GM06990 (cell line): ENCODE data around the gene SIM2.

Experiments used
- DNase-seq: peaks from one replicate; pipeline ENCODE4 v3.0.0-alpha.2; 2011; ENCODE audit not compliant: insufficient read length; ENCODE audit errors: extremely low read depth
- H3K27me3 ChIP-seq: replicated peaks from 2 replicates; pipeline ENCODE4 v1.6.0; 2011; ENCODE audit warnings: low read length; ENCODE audit not compliant: control insufficient read depth, insufficient read depth
- H3K36me3 ChIP-seq: 2 replicates; pipeline ENCODE4 v1.5.1; 2011; ENCODE audit warnings: low read length; ENCODE audit not compliant: control insufficient read depth, insufficient read depth
- H3K4me3 ChIP-seq: replicated peaks from 2 replicates; pipeline ENCODE4 v1.5.1; 2011; ENCODE audit warnings: low read depth, mild to moderate bottlenecking, control low read depth, low read length
- TF ChIP-seq, protein P1 (sequence below): IDR thresholded peaks from 2 replicates; pipeline ENCODE4 v1.5.1; 2011; ENCODE audit warnings: low read length, control low read depth, mild to moderate bottlenecking, inconsistent platforms; ENCODE audit not compliant: insufficient read depth, poor library complexity, severe bottlenecking

The SIM2 gene

DNA sequence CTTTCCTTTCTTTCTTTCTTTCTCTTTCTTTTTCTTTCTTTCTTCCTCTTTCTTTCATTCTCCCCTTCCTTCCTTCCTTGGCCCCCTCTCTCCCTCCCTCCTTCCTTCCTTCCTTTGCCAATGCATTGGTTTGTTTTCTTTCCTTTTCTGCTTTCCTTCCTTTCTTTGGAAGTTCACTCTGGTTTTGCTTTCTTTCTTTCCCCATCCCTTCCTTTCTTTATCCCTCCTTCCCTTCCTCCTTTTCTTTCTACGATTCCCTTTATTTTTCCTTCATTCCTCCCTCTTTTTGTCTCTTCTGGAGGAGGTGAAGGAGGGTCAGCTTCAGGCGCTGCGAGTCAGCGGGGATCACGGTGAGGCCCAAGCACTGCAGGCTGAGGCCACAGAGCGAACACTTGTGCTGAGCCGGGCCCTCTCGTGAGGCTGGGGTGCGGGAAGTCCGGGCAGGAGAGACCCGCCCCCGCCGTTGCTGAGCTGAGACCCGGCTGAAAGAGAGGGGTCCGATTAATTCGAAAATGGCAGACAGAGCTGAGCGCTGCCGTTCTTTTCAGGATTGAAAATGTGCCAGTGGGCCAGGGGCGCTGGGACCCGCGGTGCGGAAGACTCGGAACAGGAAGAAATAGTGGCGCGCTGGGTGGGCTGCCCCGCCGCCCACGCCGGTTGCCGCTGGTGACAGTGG lies 1.5 kb downstream of the SIM2 start:
- no peaks in the 10 kb centered on the region for H3K36me3 ChIP-seq
- no peak overlapping the region for H3K4me3 ChIP-seq
- H3K27me3 ChIP-seq = peaks cover 11% of the 10 kb centered on the region
- TF ChIP-seq, protein P1, sequence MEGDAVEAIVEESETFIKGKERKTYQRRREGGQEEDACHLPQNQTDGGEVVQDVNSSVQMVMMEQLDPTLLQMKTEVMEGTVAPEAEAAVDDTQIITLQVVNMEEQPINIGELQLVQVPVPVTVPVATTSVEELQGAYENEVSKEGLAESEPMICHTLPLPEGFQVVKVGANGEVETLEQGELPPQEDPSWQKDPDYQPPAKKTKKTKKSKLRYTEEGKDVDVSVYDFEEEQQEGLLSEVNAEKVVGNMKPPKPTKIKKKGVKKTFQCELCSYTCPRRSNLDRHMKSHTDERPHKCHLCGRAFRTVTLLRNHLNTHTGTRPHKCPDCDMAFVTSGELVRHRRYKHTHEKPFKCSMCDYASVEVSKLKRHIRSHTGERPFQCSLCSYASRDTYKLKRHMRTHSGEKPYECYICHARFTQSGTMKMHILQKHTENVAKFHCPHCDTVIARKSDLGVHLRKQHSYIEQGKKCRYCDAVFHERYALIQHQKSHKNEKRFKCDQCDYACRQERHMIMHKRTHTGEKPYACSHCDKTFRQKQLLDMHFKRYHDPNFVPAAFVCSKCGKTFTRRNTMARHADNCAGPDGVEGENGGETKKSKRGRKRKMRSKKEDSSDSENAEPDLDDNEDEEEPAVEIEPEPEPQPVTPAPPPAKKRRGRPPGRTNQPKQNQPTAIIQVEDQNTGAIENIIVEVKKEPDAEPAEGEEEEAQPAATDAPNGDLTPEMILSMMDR = no peak
- DNase-seq = no peak

DNA sequence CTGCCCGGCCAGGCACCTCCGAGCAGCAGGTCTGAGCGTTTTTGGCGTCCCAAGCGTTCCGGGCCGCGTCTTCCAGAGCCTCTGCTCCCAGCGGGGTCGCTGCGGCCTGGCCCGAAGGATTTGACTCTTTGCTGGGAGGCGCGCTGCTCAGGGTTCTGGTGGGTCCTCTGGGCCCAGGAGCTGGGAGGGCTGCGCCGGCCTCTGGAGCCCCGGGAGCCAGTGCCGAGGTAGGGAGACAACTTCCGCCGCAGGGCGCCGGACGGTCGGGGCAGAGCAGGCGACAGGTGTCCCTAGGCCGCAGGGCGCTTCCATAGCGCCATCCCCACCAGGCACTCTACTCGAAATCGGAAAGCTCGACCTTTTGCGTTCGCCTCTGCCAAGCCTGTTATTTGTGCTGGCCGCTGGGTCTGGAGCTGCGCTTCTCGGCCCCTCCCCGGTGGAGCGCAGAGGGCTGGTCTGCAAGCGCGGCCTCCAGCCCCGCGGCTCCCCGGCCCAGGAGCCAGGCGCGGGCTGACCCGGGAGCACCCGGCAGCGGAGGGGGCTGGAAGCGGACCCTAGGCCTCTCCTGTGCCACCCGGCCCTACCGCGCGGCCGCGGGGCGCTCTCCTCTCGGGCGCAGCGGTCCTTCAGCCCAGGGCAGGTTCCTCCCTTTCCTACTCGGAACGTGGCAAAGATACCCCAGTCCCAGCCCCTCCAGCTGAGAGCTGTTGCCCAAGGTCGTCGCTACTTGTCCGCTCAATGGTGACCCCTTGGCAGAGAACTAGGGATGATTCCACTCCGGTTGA lies 2.2 kb downstream of the SIM2 start:
- Histone ChIP-seq H3K36me3 (no peaks in the 10 kb centered on the region), H3K27me3 (peaks cover 11% of the 10 kb centered on the region), H3K4me3 (no peak overlapping the region)
- no peak for DNase-seq
- TF ChIP-seq, protein P1 = no peak

DNA sequence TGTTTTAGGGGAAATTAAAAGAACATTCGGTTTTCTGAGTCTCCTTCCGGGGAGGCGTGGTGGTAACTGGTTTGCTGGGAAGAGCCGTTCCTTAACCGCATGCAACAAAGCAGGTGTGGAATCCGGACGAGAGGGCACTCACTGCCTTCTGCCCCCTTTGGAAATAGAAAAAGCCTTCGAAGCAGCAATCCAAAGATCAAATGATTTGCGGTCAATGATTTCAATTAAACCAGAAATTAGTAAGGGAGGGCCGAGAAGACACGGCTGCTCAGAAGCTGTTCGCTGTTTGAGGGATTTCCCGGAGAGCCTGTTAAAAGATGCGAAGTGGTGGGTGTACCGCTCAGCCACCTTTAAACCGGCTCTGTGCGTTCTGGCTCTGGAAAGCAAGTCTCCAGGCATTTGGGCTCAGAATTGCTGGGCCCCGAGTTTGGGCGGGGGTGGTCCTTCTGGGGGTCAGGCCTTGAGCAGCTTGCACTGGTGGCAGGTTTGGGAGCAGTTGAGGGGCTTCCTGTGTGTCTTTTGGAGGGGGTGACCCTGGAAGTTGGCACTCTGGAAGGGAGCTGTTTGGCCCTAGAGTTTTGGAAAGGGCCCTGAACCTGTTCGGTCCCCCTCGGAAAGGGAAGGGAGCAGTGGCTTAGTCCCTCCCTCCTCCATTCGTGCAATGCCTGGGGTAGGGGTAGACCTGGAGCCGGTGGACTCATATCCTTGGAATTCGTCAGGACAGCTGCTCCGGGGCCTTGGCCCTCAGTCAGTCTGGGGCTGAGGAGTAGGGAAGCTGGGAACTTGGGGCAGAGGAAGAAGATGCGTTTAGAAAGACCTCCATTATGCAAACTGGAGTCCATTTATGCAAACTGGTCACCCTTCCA lies 3.1 kb downstream of the SIM2 start:
- H3K36me3 ChIP-seq = no peaks in the 10 kb centered on the region
- H3K4me3 ChIP-seq = no peak overlapping the region
- no peak for DNase-seq
- H3K27me3 ChIP-seq = peaks cover 11% of the 10 kb centered on the region
- TF ChIP-seq, protein P1 = no peak

DNA sequence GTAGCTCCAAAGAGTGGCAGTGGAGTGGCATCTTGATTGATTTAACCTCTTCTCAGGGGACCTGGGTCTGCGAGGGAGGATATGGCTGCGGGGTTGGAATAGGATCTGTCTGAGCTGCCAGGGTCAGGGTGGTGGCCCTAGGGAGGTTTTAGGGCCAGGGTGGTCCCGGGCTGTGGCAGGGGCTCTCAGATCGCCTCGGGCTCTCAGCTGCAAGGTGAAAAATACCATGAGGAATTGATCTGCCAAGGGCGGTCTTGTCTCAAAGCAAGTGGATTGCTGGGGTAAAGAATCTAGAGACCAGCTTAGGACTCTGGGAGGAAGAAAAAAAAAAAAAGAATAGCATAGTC lies 3.7 kb downstream of the SIM2 start:
- TF ChIP-seq, protein P1 = no peak
- no peak for DNase-seq
- Histone ChIP-seq H3K27me3 (peaks cover 11% of the 10 kb centered on the region), H3K36me3 (no peaks in the 10 kb centered on the region), H3K4me3 (no peak overlapping the region)

DNA sequence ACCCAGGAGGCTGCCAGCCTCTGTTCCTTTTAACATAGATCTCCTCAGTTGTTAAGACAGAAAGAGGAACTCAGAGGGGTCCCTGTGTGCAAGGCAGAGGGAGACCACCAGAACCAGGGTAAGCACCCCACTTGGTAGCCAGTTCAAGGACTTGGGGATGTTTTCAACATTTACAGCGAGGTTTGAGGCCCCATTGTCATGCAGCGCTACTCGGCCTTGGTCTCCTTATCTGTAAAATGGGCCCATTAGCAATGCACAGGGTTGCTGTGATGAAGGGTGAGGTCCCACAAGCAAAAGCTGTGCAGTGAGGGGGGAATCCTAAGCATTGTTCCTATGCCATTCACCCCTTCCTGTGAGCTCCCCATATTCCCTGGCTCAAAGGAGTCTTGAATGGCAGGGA lies 4.2 kb downstream of the SIM2 start:
- Histone ChIP-seq H3K36me3 (no peaks in the 10 kb centered on the region), H3K4me3 (no peak overlapping the region), H3K27me3 (peaks cover 11% of the 10 kb centered on the region)
- DNase-seq = no peak
- TF ChIP-seq, protein P1 = no peak
